Loucy (cell line): ENCODE data around the gene RNU6-1.

ENCODE experiments used
- CTCF ChIP-seq: fragments of 200-600 bp; sonication (generic); conservative IDR thresholded peaks from 2 replicates; pipeline ENCODE4 v1.5.1; 2014; ENCODE audit warnings: mild to moderate bottlenecking, antibody characterized with exemption, low read length
- EZH2phosphoT487 ChIP-seq: fragments of 200-600 bp; IDR thresholded peaks from 2 replicates; pipeline ENCODE4 v1.6.1; 2018; ENCODE audit warnings: antibody characterized with exemption, mild to moderate bottlenecking, moderate library complexity, borderline replicate concordance

GRCh38 chr15:67850336-67850735 is 10.5 kb upstream of the RNU6-1 start:
- TF ChIP-seq CTCF (no peak), EZH2phosphoT487 (no peak)
